Dedifferentiated amniotic fluid mesenchymal stem cell (primary cell): ENCODE data around the gene OR6T1.

Experiments used
- DNase-seq: peaks from one replicate; pipeline ENCODE4 v3.0.0-alpha.2; 2016; ENCODE audit errors: extremely low spot score

The OR6T1 gene

GRCh38 chr11:123943738-123944137, at the start of gene OR6T1:
OR6T1 (minus strand) TSS chr11:123943838; CDS start chr11:123943838, 0 bp downstream.
- DNase-seq: no peak

GRCh38 chr11:123979311-123979710, 35.7 kb upstream of the OR6T1 start:
- DNase-seq: no peak

- peak; percentile 14 for DNase-seq
These were observed 34.2 kb upstream of the OR6T1 start, which contains the start of gene OR10S1 for GRCh38 chr11:123977731-123978347. OR10S1 (minus strand) TSS chr11:123977781; CDS start chr11:123977664, 117 bp downstream.

- DNase-seq: peak; percentile 8
These were observed 33.3 kb upstream of the OR6T1 start for GRCh38 chr11:123976770-123977560.

GRCh38 chr11:123973816-123974215, 30.2 kb upstream of the OR6T1 start:
- DNase-seq: peak; percentile 31

- DNase-seq: no peak
These were observed 13.1 kb upstream of the OR6T1 start for GRCh38 chr11:123956752-123957151.

GRCh38 chr11:123945132-123945531, 1.5 kb upstream of the OR6T1 start:
- no peak for DNase-seq

GRCh38 chr11:123942413-123942812, 1.2 kb downstream of the OR6T1 start:
- DNase-seq: no peak

GRCh38 chr11:123939317-123939716, 4.3 kb downstream of the OR6T1 start, which contains the start of gene OR4D5:
OR4D5 (plus strand) TSS chr11:123939617; CDS start chr11:123939617, 0 bp downstream.
- no peak for DNase-seq

GRCh38 chr11:123924027-123924426, 19.6 kb downstream of the OR6T1 start:
- no peak for DNase-seq

- DNase-seq: no peak
These were observed 22.7 kb downstream of the OR6T1 start for GRCh38 chr11:123920943-123921342.

- DNase-seq: no peak
These were observed 37.8 kb downstream of the OR6T1 start for GRCh38 chr11:123905826-123906225.

GRCh38 chr11:123904932-123905331, 38.7 kb downstream of the OR6T1 start:
- DNase-seq: no peak

- no peak for DNase-seq
These were observed 39.7 kb downstream of the OR6T1 start for GRCh38 chr11:123903932-123904331.

GRCh38 chr11:123901867-123902266, 41.8 kb downstream of the OR6T1 start, which contains the start of gene OR8D4:
OR8D4 (plus strand) TSS chr11:123902167; CDS start chr11:123906432, 4,265 bp downstream.
- DNase-seq: no peak

GRCh38 chr11:123899792-123900191, 43.8 kb downstream of the OR6T1 start:
- no peak for DNase-seq
